ENCODE data around the gene PKIB. TPM values are rescaled to one million over a fixed set of nuclear protein-coding genes. Genes with fewer than 3 reads are reported as not detected.

Gene PKIB
- total and polyA plus RNA-seq, 2 of the 4 experiments (the other 2 are of a cell fraction): 6.3 to 13.1 TPM

GRCh38 chr6:122578961-122579360 is 31.2 kb upstream of the PKIB start:
- Histone ChIP-seq H4K8ac (ENCODE audit: low read depth in 2 of 2, low read length in 2 of 2) (no peak overlapping the region), H4K91ac (ENCODE audit: insufficient read depth, low read depth, low read length) (no peak overlapping the region), H3K4me2 (ENCODE audit: low read depth, low read length) (no peak overlapping the region), H3K56ac (ENCODE audit: extremely low read depth, insufficient read depth, low read length) (no peak overlapping the region), H3K4ac (ENCODE audit: low read depth, low read length) (no peak overlapping the region), H3K9ac (ENCODE audit: low read depth, low read length) (no peak overlapping the region), H2AK5ac (ENCODE audit: low read depth, low read length) (no peak overlapping the region), H3K9me3 (ENCODE audit: control insufficient read depth, insufficient read depth, low read length) (no peaks in the 10 kb centered on the region), H3K79me1 (ENCODE audit: low read depth in 1 of 2, low read length in 2 of 2) (no peaks in the 10 kb centered on the region), H3K9me1 (ENCODE audit: insufficient read depth, low read length) (no peaks in the 10 kb centered on the region), H2BK120ac (ENCODE audit: low read depth, low read length) (no peak overlapping the region), H3K18ac (ENCODE audit: low read depth, low read length) (no peak overlapping the region), H4K20me1 (ENCODE audit: insufficient read depth, low read length) (no peaks in the 10 kb centered on the region), H4K5ac (ENCODE audit: low read depth, low read length) (no peak overlapping the region), H2AK9ac (replicated peaks; ENCODE audit: low read depth, low read length, poor library complexity) (no peak overlapping the region), H3K23ac (ENCODE audit: low read depth, low read length) (no peak overlapping the region), H3K4me3 (ENCODE audit: insufficient read depth, low read depth, low read length) (no peak overlapping the region), H3K4me1 (ENCODE audit: control insufficient read depth, insufficient read depth, low read length) (no peaks in the 10 kb centered on the region), H3K36me3 (ENCODE audit: control insufficient read depth, insufficient read depth, low read length) (no peaks in the 10 kb centered on the region), H3K27me3 (ENCODE audit: control insufficient read depth, insufficient read depth, low read length) (no peaks in the 10 kb centered on the region), H2AFZ (replicated peaks; ENCODE audit: low read length, poor library complexity) (no peak overlapping the region), H3K14ac (replicated peaks; ENCODE audit: low read depth, low read length) (no peak overlapping the region), H2BK15ac (ENCODE audit: low read depth, low read length) (no peak overlapping the region), H2BK20ac (ENCODE audit: low read depth, low read length) (no peak overlapping the region), H3K27ac (ENCODE audit: insufficient read depth, low read length) (no peak overlapping the region), H2BK5ac (ENCODE audit: low read depth, low read length, poor library complexity, severe bottlenecking) (no peak overlapping the region)
- DNase-seq (no peak), ATAC-seq (ENCODE audit: low read depth) (no peak)
- no TSS peak for BruUV-seq (replicated peaks)
- POLR2A ChIA-PET (ENCODE audit: unreplicated experiment): no interaction called here
- intact Hi-C loops (cut with micrococcal nuclease): no loop called here
- WGBS, 2 experiments (ENCODE audit: extremely low coverage in 2 of 2, insufficient read length in 1 of 2): 100% methylated on average over 1 of the region's 1 CpG; no CpG with 5 or more reads in 1 of the 2 experiments
- in situ Hi-C loops (cut with MboI; ENCODE audit: low sequenced_read_pairs): no loop called here
- TF ChIP-seq CHD1 (IDR thresholded peaks at IDR 0.05; ENCODE audit: low read depth, low read length): no peak
- dilution Hi-C loops (cut with HindIII; ENCODE audit: low sequenced_read_pairs, unreplicated experiment): no loop called here
- CTCF ChIA-PET: no interaction called here

Data from IMR-90 (cell line).